Measurements from ENCODE around the gene HINFP.
A peak's percentile ranks its signal among the peaks of the same experiment; 100 is the strongest.

Gene HINFP

GRCh38 chr11:119168471-119169281 is 47.3 kb downstream of the HINFP start, which contains the start of gene NLRX1:
Gene NLRX1 (plus strand): TSS chr11:119168725. CDS start chr11:119171404, 2,679 bp downstream.
- DNase-seq (ENCODE audit: low read depth): peak; percentile 48
- peak within 1 kb of the TSS; percentile 63 for H3K4me3 ChIP-seq (ENCODE audit: low read length)
- TF ChIP-seq, protein P1, sequence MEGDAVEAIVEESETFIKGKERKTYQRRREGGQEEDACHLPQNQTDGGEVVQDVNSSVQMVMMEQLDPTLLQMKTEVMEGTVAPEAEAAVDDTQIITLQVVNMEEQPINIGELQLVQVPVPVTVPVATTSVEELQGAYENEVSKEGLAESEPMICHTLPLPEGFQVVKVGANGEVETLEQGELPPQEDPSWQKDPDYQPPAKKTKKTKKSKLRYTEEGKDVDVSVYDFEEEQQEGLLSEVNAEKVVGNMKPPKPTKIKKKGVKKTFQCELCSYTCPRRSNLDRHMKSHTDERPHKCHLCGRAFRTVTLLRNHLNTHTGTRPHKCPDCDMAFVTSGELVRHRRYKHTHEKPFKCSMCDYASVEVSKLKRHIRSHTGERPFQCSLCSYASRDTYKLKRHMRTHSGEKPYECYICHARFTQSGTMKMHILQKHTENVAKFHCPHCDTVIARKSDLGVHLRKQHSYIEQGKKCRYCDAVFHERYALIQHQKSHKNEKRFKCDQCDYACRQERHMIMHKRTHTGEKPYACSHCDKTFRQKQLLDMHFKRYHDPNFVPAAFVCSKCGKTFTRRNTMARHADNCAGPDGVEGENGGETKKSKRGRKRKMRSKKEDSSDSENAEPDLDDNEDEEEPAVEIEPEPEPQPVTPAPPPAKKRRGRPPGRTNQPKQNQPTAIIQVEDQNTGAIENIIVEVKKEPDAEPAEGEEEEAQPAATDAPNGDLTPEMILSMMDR (conservative IDR thresholded peaks at IDR 0.05; ENCODE audit: low read depth, low read length): peak; percentile 83

GRCh38 chr11:119169282-119169719 is 47.9 kb downstream of the HINFP start:
- peak; percentile 51 for DNase-seq (ENCODE audit: low read depth)
- TF ChIP-seq, protein P1 (conservative IDR thresholded peaks at IDR 0.05; ENCODE audit: low read depth, low read length): no peak

GRCh38 chr11:119172513-119172912 is 51.1 kb downstream of the HINFP start:
- no peak for DNase-seq (ENCODE audit: low read depth)
- TF ChIP-seq, protein P1 (conservative IDR thresholded peaks at IDR 0.05; ENCODE audit: low read depth, low read length): no peak
- H3K4me3 ChIP-seq (ENCODE audit: low read length): no peak overlapping the region

More at GRCh38 chr11:119169282-119169719, 47.9 kb downstream of the HINFP start:
- peak overlapping the region; percentile 63 for H3K4me3 ChIP-seq (ENCODE audit: low read length)

DNA sequence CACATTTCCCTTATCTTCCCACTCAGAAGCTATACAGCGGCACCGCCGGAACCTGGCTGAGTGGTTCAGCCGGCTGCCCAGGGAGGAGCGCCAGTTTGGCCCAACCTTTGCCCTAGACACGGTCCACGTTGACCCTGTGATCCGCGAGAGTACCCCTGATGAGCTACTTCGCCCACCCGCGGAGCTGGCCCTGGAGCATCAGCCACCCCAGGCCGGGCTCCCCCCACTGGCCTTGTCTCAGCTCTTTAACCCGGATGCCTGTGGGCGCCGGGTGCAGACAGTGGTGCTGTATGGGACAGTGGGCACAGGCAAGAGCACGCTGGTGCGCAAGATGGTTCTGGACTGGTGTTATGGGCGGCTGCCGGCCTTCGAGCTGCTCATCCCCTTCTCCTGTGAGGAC is 52.1 kb downstream of the HINFP start:
- TF ChIP-seq, protein P1 (conservative IDR thresholded peaks at IDR 0.05; ENCODE audit: low read depth, low read length): no peak
- H3K4me3 ChIP-seq (ENCODE audit: low read length): no peak overlapping the region
- DNase-seq (ENCODE audit: low read depth): no peak

- no peak for DNase-seq (ENCODE audit: low read depth)
- no peak overlapping the region for H3K4me3 ChIP-seq (ENCODE audit: low read length)
- TF ChIP-seq, protein P1 (conservative IDR thresholded peaks at IDR 0.05; ENCODE audit: low read depth, low read length): no peak
These were observed 54.2 kb downstream of the HINFP start for GRCh38 chr11:119175493-119176077.

GRCh38 chr11:119178166-119178680 is 56.8 kb downstream of the HINFP start:
- TF ChIP-seq, protein P1 (conservative IDR thresholded peaks at IDR 0.05; ENCODE audit: low read depth, low read length): no peak
- no peak for DNase-seq (ENCODE audit: low read depth)
- H3K4me3 ChIP-seq (ENCODE audit: low read length): no peak overlapping the region

All from retinal pigment epithelial cell (primary cell).